GM19099 (cell line): ENCODE measurements around the gene EVA1B.

ENCODE experiments used
- POLR2A ChIP-seq: IDR thresholded peaks from 3 replicates; pipeline ENCODE4 v1.6.1; 2011; ENCODE audit warnings: low read depth; ENCODE audit not compliant: insufficient read length; ENCODE audit errors: extremely low read depth

The EVA1B gene, protein sequence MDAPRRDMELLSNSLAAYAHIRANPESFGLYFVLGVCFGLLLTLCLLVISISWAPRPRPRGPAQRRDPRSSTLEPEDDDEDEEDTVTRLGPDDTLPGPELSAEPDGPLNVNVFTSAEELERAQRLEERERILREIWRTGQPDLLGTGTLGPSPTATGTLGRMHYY

DNA sequence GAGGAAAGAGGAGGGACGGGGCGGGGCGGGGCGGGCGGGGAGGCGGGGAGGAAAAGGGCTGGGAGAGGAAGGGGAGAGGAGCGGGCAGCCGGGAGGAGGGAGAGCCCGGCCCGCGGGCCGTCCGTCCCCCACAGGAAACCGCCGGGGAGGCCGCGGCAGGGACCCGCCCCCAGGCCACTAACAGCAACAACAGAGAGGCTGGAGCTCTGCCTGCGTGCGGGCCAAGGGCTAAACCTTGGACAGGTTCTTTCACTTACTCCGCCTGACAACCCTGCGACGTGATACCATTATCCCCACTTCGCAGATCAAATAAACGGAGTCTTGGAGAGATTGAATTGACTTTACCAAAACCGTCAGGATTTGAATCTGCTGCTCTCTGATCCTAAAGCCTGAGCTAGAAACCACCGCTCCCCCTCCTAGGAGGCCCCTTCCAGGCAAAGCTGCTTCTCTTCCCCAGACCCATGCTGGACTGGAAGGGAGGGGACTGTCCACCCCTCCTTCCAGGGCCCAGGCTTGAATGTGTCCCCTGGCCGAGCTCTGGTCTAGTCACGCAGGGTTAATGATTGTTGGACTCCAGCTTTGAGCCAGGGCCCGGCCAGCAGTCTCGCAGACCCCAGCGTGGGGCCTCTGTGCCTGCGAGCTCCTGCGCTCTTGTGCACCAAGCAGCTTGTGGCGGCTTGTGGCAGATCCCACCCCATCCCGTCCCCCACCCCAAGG is at the start of gene EVA1B:
EVA1B (minus strand) TSS at position 10 of the 717 bp plus-strand sequence. CDS start 608 bp downstream, outside the sequence.
- no peak for TF ChIP-seq POLR2A

DNA sequence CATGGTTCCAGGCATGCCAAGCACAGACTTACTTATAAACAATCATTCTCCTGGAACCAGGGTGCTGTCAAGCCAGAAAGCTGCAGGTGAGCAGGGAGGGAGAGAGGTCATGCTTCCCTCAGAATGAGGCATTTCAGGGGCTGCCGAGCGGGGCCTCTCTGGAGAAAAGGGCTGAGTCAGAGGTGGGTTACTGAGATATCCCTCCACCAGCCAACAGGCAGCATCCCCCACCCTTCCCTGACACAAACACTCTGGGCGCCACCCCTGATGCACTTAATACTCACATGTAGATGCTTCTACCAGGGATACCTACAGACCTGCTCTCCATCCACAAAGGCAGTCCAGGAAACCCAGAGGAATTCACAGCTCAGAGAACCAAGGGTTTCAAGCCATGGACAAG is 49.2 kb upstream of the EVA1B start:
- TF ChIP-seq POLR2A, result no peak

DNA sequence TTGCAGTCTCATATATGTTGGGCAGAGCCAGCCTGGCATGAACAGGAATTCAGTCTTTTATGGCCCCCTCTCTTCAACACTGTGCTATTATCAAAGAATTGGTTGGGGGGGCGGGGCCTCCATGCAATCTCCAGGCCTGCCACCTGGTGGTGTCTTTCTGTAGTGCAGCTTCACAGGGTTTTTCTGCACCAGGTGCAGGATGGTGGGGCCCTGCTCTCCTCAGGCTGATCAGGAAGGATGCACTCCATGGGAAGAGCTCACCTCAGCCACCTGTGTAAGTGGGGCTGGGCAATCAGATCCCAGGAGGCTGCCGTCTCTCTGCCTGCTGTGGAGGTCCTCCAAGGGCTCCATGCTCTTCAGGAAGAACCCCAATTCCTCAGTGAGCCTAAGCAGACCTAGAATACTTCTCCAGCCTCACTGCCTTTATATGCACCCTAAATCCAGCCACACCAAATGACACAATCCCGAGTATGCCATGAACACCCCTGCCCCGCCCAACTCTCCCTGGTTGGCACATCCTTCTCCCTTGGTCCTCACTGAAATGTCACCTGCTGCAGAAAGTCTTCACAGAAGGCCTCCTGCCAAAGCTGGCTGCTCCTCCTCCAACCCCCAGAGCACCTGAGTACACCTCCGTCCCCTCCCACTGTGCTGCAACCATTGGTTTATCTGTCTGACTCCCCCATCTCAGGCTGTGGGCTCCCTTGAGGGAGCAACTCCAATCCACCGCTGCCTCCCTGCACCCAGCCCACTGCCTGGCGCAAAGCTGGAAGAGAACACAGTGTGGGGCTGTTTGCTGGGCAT is 45.8 kb upstream of the EVA1B start:
- no peak for TF ChIP-seq POLR2A

DNA sequence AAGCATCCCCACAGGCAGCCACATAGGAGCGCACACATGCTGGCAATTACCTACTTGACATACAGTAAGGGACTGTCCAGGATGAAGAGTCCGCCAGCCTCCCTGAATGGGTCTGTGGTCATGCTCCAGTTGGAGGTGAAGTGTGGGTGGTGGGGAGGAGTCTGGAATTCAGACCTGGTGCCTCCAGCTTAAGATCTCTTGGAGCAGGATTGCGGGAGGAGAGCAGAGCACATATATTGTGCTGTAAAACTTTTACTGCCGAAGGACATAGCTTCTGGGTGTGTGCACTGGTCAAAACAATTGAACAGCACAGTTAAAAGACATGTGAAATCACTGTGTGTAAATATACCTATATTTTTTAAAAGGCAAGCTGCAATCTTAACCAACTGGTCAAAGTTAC is 44.4 kb upstream of the EVA1B start:
- TF ChIP-seq POLR2A, result no peak

DNA sequence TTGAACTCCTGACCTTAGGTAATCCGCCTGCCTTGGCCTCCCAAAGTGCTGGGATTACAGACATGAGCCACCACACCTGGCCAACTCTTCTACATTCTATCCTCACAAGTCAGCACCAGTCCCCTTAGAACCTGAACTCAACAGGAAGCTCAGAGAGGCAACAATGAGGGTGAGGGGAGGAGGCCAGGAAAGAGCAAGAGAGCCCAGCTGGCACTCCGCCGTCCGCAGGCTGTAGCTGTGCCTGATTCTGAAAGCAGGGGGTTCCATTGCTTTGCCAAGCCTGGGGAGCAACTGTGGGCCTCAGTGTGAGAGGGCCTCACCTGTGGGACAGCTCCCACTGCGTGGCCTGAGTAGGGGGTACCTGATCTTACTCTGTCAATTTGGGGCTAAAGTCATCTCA is 43.6 kb upstream of the EVA1B start:
- TF ChIP-seq POLR2A, result no peak

DNA sequence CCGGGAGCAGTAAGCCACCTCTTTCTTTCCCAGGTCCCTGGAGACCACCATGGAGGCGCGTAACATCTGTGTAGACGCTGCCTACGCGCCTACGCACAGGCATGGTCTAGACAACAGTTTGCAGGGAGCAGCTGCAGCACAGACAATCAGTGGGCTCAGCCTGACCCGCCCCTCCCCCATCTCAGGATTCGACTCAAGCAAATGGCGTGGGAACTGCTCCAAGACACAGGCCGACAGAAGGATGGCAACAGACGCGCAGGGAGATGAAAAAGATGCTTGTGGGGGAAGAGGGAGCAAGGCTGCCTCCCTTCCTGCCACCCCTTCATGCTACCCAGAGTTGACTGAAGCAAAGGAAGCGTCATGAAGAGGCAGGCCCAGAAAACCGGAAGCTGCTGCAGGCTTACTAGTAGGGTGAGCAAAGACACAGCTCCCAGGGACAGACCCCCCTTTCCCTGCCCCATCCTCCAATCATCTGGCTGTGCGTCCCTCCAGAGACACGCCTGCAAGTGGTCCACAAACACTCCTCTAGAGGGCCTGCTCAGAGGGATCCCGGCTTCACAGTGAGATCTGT is 42.7 kb upstream of the EVA1B start:
- TF ChIP-seq POLR2A, result no peak

DNA sequence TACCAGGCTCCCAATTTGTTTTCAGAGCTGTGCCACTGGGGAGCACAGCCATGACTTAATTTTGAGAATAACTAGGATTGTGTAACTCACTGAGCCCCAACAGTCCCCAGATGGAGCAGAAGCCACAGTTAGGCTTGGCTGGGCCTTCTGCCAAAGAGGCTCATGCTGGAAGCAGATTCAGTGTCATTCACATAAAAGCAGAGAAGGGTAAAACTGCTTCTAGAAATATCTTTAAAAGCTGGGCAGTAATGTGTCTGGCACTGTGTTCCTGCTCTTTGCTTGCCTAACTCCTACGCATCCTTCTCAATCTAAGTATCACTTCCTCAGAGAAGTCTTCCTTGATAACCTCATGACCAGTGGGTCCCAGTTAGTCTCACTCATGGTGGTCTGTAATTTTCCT is 41.9 kb upstream of the EVA1B start:
- TF ChIP-seq POLR2A, result no peak

DNA sequence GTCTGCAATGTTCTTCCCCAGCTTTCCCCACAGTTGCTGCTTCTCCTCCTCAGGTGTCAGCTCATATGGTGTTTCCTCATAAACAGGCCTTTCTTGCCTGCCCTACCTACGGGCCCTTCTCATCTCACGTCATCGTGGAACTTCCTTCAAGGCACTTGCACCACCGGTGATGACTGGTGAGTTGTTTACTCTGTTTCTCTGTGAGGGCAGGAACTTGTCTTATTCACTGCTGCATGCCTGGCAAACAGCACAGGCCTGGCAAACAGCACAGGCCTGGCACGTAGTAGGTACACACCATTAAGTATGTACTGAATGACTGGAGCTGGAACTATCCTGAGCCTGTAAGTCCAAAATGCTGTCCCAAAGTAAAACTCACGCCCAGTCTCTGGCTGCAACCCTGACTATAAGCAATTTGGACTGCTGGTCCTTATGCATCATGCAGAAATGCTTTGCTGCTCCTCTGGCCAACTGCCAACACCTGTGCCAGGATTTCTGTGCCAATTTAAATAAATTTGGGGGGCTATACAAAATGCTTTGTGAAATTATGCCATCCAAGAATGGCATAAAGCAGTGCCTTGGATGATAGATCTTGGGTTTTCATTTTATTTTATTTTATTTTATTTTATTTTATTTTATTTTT is 36.6 kb upstream of the EVA1B start:
- no peak for TF ChIP-seq POLR2A

DNA sequence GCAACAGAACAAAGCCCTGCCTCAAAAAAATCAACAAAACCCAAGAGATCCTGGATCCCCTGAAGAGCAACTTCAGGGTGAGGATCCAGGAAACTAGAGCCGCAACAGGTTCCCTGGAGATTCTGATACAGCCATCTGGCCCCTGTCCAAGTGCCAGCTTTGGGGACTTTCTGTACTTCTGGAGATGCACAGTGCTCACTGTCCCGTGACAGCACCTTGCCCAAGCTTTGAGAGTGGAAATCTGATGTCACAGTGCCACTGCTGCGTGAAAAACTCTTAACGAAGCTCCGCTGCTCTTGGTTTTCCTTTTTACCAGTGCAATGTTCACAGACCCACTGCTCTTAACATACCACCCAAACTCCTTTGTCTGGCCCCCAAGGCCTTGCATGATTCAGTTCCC is 35.9 kb upstream of the EVA1B start:
- TF ChIP-seq POLR2A, result no peak

DNA sequence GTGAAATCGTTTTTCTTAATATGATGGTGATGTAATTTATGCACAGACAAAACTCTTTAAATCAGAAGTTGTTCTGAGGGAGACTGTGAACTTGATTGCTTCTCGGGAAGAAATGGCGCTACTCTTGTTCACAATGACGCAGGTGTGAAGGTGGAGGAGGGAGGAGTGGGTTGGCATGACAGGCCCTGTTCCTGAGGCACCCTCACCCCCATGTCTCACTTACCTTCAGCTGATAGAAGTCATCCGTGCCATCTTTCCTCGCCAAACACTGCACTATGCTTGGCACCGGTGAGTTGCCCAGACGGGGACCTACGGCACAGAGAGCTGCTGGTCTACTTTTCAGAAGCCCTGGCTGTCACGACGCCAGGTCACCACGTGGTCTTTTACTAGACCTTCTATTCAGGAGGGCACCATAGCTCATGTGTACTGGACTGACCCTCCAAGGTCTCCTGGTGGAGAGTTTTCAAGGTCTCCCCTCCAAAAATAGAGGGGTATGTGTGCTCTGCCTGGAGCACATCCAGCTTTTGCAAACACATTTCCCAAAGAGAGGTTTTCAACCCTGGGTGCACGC is 35.2 kb upstream of the EVA1B start:
- no peak for TF ChIP-seq POLR2A

DNA sequence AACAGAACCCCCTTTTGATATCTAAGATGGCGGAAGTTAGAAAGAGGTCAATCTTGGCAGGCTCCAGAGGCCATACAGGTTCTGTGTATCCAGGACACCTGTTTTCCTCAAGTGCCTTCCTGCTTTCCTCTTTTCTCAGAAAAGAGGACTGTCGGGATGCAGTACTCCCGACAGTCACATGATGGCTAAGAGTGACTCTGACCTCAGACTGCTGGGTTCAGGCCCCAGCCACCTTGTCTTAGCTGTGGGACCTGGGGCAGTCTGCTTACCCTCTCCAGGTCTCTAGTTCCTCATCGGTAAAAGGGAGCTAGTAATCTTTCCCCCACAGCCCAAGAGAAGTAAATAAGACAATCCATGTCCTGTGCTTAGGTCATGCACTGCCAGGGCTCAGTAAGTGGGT is 32.4 kb upstream of the EVA1B start:
- TF ChIP-seq POLR2A, result no peak

DNA sequence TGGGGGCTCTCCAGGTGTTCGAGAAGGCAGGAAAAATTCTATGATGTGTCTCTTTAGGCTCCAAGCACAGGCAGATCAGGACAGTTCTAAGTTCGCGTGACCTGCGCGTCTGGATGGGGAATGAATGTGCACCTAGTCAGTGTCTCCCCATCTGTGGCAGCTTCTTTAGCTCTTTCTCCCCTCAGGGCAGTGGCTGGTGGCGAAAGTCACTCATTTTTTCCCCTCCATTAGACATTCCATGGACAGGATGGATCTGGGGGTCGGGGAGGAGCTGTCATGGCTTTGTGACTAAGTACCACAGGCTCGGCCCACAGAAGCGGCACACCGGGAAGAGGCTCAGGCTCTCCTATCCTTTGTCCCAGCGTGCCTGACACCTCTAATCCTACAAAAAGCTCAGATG is 31.0 kb upstream of the EVA1B start:
- TF ChIP-seq POLR2A, result no peak

DNA sequence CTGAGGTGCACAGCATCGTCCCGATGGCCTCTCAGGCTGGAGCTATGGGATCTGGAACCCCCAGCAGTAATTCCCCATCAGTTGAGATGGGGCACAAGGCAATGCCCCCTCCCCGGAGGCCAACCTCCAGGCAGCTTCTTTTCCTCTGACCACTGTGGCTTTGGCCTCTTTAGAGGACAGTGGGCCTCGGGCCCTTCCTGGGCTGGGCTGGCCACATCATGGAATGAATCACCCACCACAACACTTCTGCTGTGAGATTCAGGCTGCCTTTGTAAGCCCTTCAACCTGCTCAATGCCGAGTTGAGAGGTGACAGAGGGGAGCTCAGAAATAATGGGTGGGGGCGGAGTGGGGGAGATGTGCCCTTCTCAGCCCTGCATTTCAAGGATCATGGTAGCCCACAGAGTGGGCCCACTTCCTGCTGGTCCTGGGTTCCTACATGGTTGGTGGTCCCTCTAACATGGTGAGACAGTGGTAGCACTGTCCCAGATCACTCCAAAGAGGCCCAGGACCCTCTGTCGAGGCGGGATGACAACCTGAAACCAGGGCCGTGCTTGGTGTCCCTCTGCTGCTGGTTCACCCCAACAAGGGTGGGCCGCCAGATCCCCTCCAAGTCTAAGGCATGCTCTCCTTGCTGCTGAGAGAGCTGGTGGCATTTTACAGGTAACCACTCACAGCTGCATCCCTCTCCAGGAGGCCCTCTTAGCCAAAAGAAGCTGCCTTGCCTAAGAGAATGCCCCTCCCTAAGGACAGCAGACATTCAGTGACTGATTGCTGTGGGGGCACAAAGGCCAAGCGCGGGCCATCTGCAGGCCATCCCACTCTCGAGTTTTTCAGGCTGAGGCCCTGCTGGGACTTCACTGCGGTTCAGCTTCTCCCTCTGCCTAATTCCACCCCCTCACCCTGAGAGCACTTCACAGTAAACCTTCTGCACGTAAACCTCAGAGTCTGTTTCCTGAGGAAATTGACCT is 29.7 kb upstream of the EVA1B start:
- no peak for TF ChIP-seq POLR2A

DNA sequence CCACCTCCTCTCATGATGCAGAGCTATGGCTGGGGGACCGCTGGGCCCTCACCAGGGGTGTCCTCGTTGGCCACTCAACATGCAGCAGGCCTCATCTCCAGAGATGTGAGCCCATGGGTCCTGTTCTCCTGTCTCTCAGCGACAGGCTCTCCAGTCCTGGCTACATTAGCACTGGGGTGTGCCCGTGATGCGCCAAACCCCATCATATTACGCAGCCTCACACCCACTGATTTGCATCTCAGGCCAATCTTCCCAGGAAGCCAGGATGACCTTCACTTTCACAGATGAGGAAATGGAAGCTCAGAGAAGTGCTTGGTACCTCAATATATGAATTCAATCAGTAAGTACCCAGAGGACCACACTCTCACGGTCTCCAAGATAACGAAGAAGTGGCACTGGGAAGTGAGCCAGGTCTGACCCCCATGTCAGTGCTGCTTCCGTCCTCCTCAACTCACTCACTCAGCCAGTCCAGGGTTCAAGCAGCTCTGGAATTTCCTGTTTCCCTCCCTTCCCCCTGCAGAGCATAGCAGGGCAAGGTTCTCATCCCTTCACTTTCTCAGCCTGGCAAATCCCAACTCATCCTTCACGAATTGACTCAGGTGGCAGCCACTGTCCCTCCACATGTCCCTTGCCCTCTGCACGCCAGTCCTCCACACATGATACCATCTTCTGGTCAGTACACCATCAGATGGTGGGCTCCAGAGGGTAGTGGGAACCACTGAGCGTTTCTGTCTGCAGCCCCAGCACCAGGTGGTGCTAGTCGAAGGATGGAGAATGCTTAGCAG is 28.9 kb upstream of the EVA1B start:
- no peak for TF ChIP-seq POLR2A
